Panc1 (cell line): ENCODE results near the gene ATP6V1G3. TPM values are rescaled to one million over a fixed set of nuclear protein-coding genes. Genes with fewer than 3 reads are reported as not detected.

Experiments
- ATAC-seq: fragments of 200-7000 bp; cut with Tn5 transposase; 2 replicates; pipeline ENCODE4 v1.9.1; 2020; ENCODE audit warnings: mild to moderate bottlenecking, moderate library complexity
- BruUV-seq: library from RNA; stranded (reverse); fragments of 400-500 nt; replicated peaks from 2 replicates; lab custom pipeline; 2021; lab: Mats Ljungman, UMichigan
- CTCF ChIA-PET: fragments of 300-600 bp; sonication (Branson Sonifier 250); formaldehyde crosslinking; loops from one replicate; lab custom pipeline; 2022; ENCODE audit warnings: antibody characterized with exemption; lab: Charles Lee
- POLR2A ChIA-PET: fragments of 300-600 bp; sonication (Branson Sonifier 250); formaldehyde crosslinking; loops from one replicate; lab custom pipeline; 2022; ENCODE audit warnings: antibody characterized with exemption; lab: Charles Lee
- DNase-seq: peaks from one replicate; pipeline ENCODE4 v3.0.0-alpha.2; 2010; ENCODE audit warnings: low read depth, low spot score
- H3K27ac ChIP-seq: 2 replicates; pipeline ENCODE4 v1.5.1; 2011; ENCODE audit warnings: mild to moderate bottlenecking, low read length, inconsistent platforms
- H3K27me3 ChIP-seq: fragments of 200-500 bp; sonication (Bioruptor generic); 2 replicates; pipeline ENCODE4 v1.6.0; 2014; ENCODE audit warnings: low read length, inconsistent platforms; ENCODE audit not compliant: control insufficient read depth, insufficient read depth
- H3K36me3 ChIP-seq: fragments of 200-500 bp; sonication (Bioruptor generic); 2 replicates; pipeline ENCODE4 v1.5.1; 2014; ENCODE audit warnings: inconsistent platforms, mild to moderate bottlenecking, low read length, moderate library complexity; ENCODE audit not compliant: control insufficient read depth, insufficient read depth
- H3K4me1 ChIP-seq: 2 replicates; pipeline ENCODE4 v1.5.1; 2011; ENCODE audit warnings: inconsistent platforms, mild to moderate bottlenecking, low read length, moderate library complexity; ENCODE audit not compliant: control insufficient read depth, insufficient read depth
- H3K4me3 ChIP-seq, 2 experiments: 2 replicates each; pipeline ENCODE4 v1.5.1; 2011 to 2012; ENCODE audit warnings: low read depth in 2 of 2, low read length in 2 of 2, mild to moderate bottlenecking in 2 of 2, inconsistent platforms in 1 of 2, moderate library complexity in 1 of 2
- H3K9me3 ChIP-seq: fragments of 200-500 bp; sonication (Bioruptor generic); 2 replicates; pipeline ENCODE4 v1.5.1; 2014; ENCODE audit warnings: low read depth, mild to moderate bottlenecking, inconsistent platforms, low read length, moderate library complexity; ENCODE audit not compliant: control insufficient read depth, insufficient read depth
- POLR2AphosphoS5 ChIP-seq: IDR thresholded peaks from 2 replicates; pipeline ENCODE4 v1.6.1; 2012; ENCODE audit warnings: mild to moderate bottlenecking, low read depth, low read length, moderate library complexity
- REST ChIP-seq, 2 experiments: IDR thresholded peaks; 2 replicates each; pipeline ENCODE4 v1.6.1; 2011 to 2012; ENCODE audit warnings: low read depth in 2 of 2, control low read depth in 1 of 2, low read length in 1 of 2, mild to moderate bottlenecking in 1 of 2, moderate library complexity in 1 of 2; ENCODE audit not compliant: insufficient read depth in 1 of 2
- SIN3A ChIP-seq: IDR thresholded peaks from 2 replicates; pipeline ENCODE4 v1.6.1; 2012; ENCODE audit warnings: low read depth, mild to moderate bottlenecking, low read length, moderate library complexity, borderline replicate concordance; ENCODE audit not compliant: insufficient read depth
- TCF7L2 ChIP-seq: IDR thresholded peaks from 2 replicates; pipeline ENCODE4 v1.6.1; 2011; ENCODE audit warnings: mild to moderate bottlenecking, low read depth, low read length, inconsistent platforms
- in situ Hi-C: cut with HindIII; loops from 2 replicates; pipeline ENCODE4 v1.10.0; 2016; ENCODE audit warnings: low sequenced_read_pairs, low pct_unique_long_range_greater_than_20kb
- intact Hi-C: fragments of 100-400 bp; cut with micrococcal nuclease; formaldehyde crosslinking; loops from one replicate; pipeline ENCODE4 v1.10.0; 2022; ENCODE audit not compliant: unreplicated experiment
- total RNA-seq: library from RNA; stranded (reverse); gene quantifications from one replicate; pipeline ENCODE4 v1.2.1, GENCODE V29; 2021; ENCODE audit not compliant: unreplicated experiment
- TF ChIP-seq, protein P1 (sequence below): fragments of 450-650 bp; IDR thresholded peaks from 2 replicates; pipeline ENCODE4 v1.5.1; 2017; ENCODE audit warnings: mild to moderate bottlenecking

Gene ATP6V1G3
- total RNA-seq, 1 experiment from 2014 or later, result not detected

DNA sequence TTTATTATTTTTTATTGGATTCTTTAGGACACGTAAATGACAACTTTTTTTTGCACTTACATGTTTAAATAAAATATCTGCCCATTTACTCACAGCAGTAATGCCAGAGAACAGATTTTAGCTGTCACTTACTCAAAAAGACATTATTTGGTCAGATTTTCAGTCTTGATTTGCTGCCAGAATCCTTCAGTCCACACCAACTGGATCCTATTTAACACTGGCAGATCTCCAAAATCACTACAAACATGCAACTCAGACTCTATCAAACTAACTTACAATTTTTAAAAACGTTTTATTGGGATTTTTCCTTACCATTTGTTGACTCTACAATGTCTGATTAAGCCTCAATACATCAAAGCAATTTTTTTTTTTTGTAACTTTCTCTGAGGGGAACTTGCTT, 11.1 kb downstream of the ATP6V1G3 start:
- H3K27ac ChIP-seq, result no peak overlapping the region
- H3K4me1 ChIP-seq, result no peaks in the 10 kb centered on the region
- no TSS peak for BruUV-seq
- no peak overlapping the region for H3K4me3 ChIP-seq
- DNase-seq, result no peak
- POLR2A ChIA-PET, result interaction anchor here (0.7 kb wide), 1 partner anchor 664 kb away, joined by 3 read pairs; no protein-coding TSS in a partner anchor
- intact Hi-C loops (no loop called here), in situ Hi-C loops (no loop called here)
- no peak for ATAC-seq
- TF ChIP-seq, protein P1, sequence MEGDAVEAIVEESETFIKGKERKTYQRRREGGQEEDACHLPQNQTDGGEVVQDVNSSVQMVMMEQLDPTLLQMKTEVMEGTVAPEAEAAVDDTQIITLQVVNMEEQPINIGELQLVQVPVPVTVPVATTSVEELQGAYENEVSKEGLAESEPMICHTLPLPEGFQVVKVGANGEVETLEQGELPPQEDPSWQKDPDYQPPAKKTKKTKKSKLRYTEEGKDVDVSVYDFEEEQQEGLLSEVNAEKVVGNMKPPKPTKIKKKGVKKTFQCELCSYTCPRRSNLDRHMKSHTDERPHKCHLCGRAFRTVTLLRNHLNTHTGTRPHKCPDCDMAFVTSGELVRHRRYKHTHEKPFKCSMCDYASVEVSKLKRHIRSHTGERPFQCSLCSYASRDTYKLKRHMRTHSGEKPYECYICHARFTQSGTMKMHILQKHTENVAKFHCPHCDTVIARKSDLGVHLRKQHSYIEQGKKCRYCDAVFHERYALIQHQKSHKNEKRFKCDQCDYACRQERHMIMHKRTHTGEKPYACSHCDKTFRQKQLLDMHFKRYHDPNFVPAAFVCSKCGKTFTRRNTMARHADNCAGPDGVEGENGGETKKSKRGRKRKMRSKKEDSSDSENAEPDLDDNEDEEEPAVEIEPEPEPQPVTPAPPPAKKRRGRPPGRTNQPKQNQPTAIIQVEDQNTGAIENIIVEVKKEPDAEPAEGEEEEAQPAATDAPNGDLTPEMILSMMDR, result no peak
- TF ChIP-seq REST (IDR thresholded peaks at IDR 0.05; ENCODE audit: insufficient read depth in 1 of 2, low read depth in 2 of 2, low read length in 1 of 2), result no peak
- TF ChIP-seq SIN3A, result no peak
- no peak for TF ChIP-seq POLR2AphosphoS5
- TF ChIP-seq TCF7L2, result no peak
- no peaks in the 10 kb centered on the region for H3K27me3 ChIP-seq
- no peaks in the 10 kb centered on the region for H3K36me3 ChIP-seq
- CTCF ChIA-PET, result no interaction called here
- H3K9me3 ChIP-seq, result no peaks in the 10 kb centered on the region

GRCh38 chr1:198528364-198528763, 12.1 kb downstream of the ATP6V1G3 start:
- in situ Hi-C loops (no loop called here), intact Hi-C loops (no loop called here)
- ChIA-PET POLR2A (no interaction called here), CTCF (no interaction called here)
- H3K27me3 ChIP-seq, result no peaks in the 10 kb centered on the region
- H3K4me1 ChIP-seq, result no peaks in the 10 kb centered on the region
- no peaks in the 10 kb centered on the region for H3K36me3 ChIP-seq
- no peak for ATAC-seq
- no peaks in the 10 kb centered on the region for H3K9me3 ChIP-seq
- DNase-seq, result no peak
- BruUV-seq, result no TSS peak
- H3K4me3 ChIP-seq, result no peak overlapping the region
- no peak overlapping the region for H3K27ac ChIP-seq
- TF ChIP-seq TCF7L2 (no peak), SIN3A (no peak), POLR2AphosphoS5 (no peak), REST (IDR thresholded peaks at IDR 0.05; ENCODE audit: insufficient read depth in 1 of 2, low read depth in 2 of 2, low read length in 1 of 2) (no peak)
- TF ChIP-seq, protein P1, result no peak
